Muscle of leg (tissue), 11 donors: Measurements from ENCODE around the gene CCDC154. TPM values are rescaled to one million over a fixed set of nuclear protein-coding genes. Genes with fewer than 3 reads are reported as not detected.

Source experiments
- DNase-seq: peaks from one replicate; pipeline ENCODE4 v3.0.0; 2013
- H3K27ac ChIP-seq: one replicate; pipeline ENCODE4 v1.5.1; 2013; ENCODE audit warnings: mild to moderate bottlenecking, low read length, control low read depth
- H3K27me3 ChIP-seq: one replicate; pipeline ENCODE4 v1.6.1; 2013; ENCODE audit warnings: low read length; ENCODE audit not compliant: control insufficient read depth, insufficient read depth
- H3K36me3 ChIP-seq: one replicate; pipeline ENCODE4 v1.6.1; 2013; ENCODE audit warnings: low read length; ENCODE audit not compliant: control insufficient read depth, insufficient read depth
- H3K4me1 ChIP-seq: one replicate; pipeline ENCODE4 v1.6.1; 2013; ENCODE audit warnings: low read length; ENCODE audit not compliant: control insufficient read depth, insufficient read depth
- H3K4me3 ChIP-seq: one replicate; pipeline ENCODE4 v1.5.1; 2013; ENCODE audit warnings: low read length, control low read depth
- H3K9me3 ChIP-seq: replicated peaks from 2 replicates; pipeline ENCODE4 v1.6.1; 2013; ENCODE audit warnings: low read depth, low read length; ENCODE audit not compliant: control insufficient read depth
- WGBS: methylation state at CpG from one replicate; pipeline ENCODE4 v1.1.5; 2013; ENCODE audit warnings: missing lambda C conversion rate; ENCODE audit not compliant: insufficient coverage; 5-methylcytosine and 5-hydroxymethylcytosine counted together
- polyA plus RNA-seq, 8 donors: library from polyadenylated mRNA; unstranded; fragments of 120-200 nt; gene quantifications; one replicate each; pipeline versions ENCODE4 v1.2.1 to v1.2.3, GENCODE V29; 2013; ENCODE audit warnings: inconsistent platforms in 1 of 8, low replicate concordance in 1 of 8; ENCODE audit not compliant: insufficient read length in 8 of 8, insufficient read depth in 1 of 8
- total RNA-seq: library from RNA; stranded (reverse); fragments of 120-200 nt; gene quantifications from one replicate; pipeline ENCODE4 v1.2.4, GENCODE V29; 2013

CCDC154 gene
- total and polyA plus RNA-seq, 9 donors: 0.86 to 4.0 (median 2.1) TPM

GRCh38 chr16:1401061-1401757 lies 43.1 kb downstream of the CCDC154 start:
- no peak overlapping the region for H3K4me3 ChIP-seq
- WGBS: 90% methylated on average over 26 of the region's 29 CpGs
- H3K27me3 ChIP-seq: no peaks in the 10 kb centered on the region
- H3K27ac ChIP-seq: no peak overlapping the region
- no peaks in the 10 kb centered on the region for H3K4me1 ChIP-seq
- H3K36me3 ChIP-seq: peaks cover 69% of the 10 kb centered on the region
- H3K9me3 ChIP-seq: no peaks in the 10 kb centered on the region
- DNase-seq: no peak

- WGBS: 96% methylated on average over 38 of the region's 38 CpGs
- Histone ChIP-seq H3K4me1 (no peaks in the 10 kb centered on the region), H3K4me3 (no peak overlapping the region), H3K9me3 (no peaks in the 10 kb centered on the region), H3K27me3 (no peaks in the 10 kb centered on the region), H3K36me3 (peaks cover 67% of the 10 kb centered on the region), H3K27ac (no peak overlapping the region)
- no peak for DNase-seq
These were observed 45.4 kb downstream of the CCDC154 start for GRCh38 chr16:1398826-1399581.

- WGBS: 91% methylated on average over 7 of the region's 9 CpGs
- H3K36me3 ChIP-seq: peaks cover 67% of the 10 kb centered on the region
- no peaks in the 10 kb centered on the region for H3K27me3 ChIP-seq
- DNase-seq: no peak
- H3K27ac ChIP-seq: no peak overlapping the region
- H3K4me1 ChIP-seq: no peaks in the 10 kb centered on the region
- no peak overlapping the region for H3K4me3 ChIP-seq
- no peaks in the 10 kb centered on the region for H3K9me3 ChIP-seq
These were observed 46.0 kb downstream of the CCDC154 start for GRCh38 chr16:1398351-1398750.

- no peaks in the 10 kb centered on the region for H3K4me1 ChIP-seq
- no peak for DNase-seq
- no peak overlapping the region for H3K4me3 ChIP-seq
- no peaks in the 10 kb centered on the region for H3K27me3 ChIP-seq
- H3K9me3 ChIP-seq: no peaks in the 10 kb centered on the region
- H3K36me3 ChIP-seq: peaks cover 69% of the 10 kb centered on the region
- WGBS: 96% methylated on average over 14 of the region's 21 CpGs
- no peak overlapping the region for H3K27ac ChIP-seq
These were observed 46.6 kb downstream of the CCDC154 start for GRCh38 chr16:1397779-1398178.

- Histone ChIP-seq H3K27me3 (no peaks in the 10 kb centered on the region), H3K4me1 (no peaks in the 10 kb centered on the region), H3K9me3 (no peaks in the 10 kb centered on the region), H3K27ac (no peak overlapping the region), H3K36me3 (peaks cover 68% of the 10 kb centered on the region), H3K4me3 (no peak overlapping the region)
- 82% methylated on average over 18 of the region's 22 CpGs for WGBS
- DNase-seq: no peak
These were observed 48.8 kb downstream of the CCDC154 start for GRCh38 chr16:1395444-1396031.

GRCh38 chr16:1394367-1394951 lies 49.9 kb downstream of the CCDC154 start:
- DNase-seq: no peak
- Histone ChIP-seq H3K27ac (no peak overlapping the region), H3K36me3 (peaks cover 68% of the 10 kb centered on the region), H3K4me3 (no peak overlapping the region), H3K9me3 (no peaks in the 10 kb centered on the region), H3K27me3 (no peaks in the 10 kb centered on the region), H3K4me1 (no peaks in the 10 kb centered on the region)
- WGBS: 88% methylated on average over 9 of the region's 19 CpGs

- no peak for DNase-seq
- no peaks in the 10 kb centered on the region for H3K4me1 ChIP-seq
- H3K36me3 ChIP-seq: peaks cover 66% of the 10 kb centered on the region
- 92% methylated on average over 18 of the region's 21 CpGs for WGBS
- H3K4me3 ChIP-seq: no peak overlapping the region
- no peaks in the 10 kb centered on the region for H3K9me3 ChIP-seq
- H3K27me3 ChIP-seq: no peaks in the 10 kb centered on the region
- H3K27ac ChIP-seq: no peak overlapping the region
These were observed 50.7 kb downstream of the CCDC154 start for GRCh38 chr16:1393613-1394176.

- peaks cover 63% of the 10 kb centered on the region for H3K36me3 ChIP-seq
- H3K4me1 ChIP-seq: no peaks in the 10 kb centered on the region
- DNase-seq: no peak
- no peaks in the 10 kb centered on the region for H3K27me3 ChIP-seq
- H3K27ac ChIP-seq: no peak overlapping the region
- 92% methylated on average over 16 of the region's 17 CpGs for WGBS
- no peak overlapping the region for H3K4me3 ChIP-seq
- no peaks in the 10 kb centered on the region for H3K9me3 ChIP-seq
These were observed 51.5 kb downstream of the CCDC154 start for GRCh38 chr16:1392826-1393225.

- H3K27me3 ChIP-seq: no peaks in the 10 kb centered on the region
- H3K36me3 ChIP-seq: peaks cover 52% of the 10 kb centered on the region
- H3K4me1 ChIP-seq: no peaks in the 10 kb centered on the region
- H3K4me3 ChIP-seq: no peak overlapping the region
- no peaks in the 10 kb centered on the region for H3K9me3 ChIP-seq
- WGBS: 78% methylated on average over 16 of the region's 28 CpGs
- H3K27ac ChIP-seq: no peak overlapping the region
- no peak for DNase-seq
These were observed 54.0 kb downstream of the CCDC154 start for GRCh38 chr16:1390239-1390779.
